Measurements from ENCODE around the gene BTNL2. TPM values are rescaled to one million over a fixed set of nuclear protein-coding genes. Genes with fewer than 3 reads are reported as not detected.

BTNL2 gene, protein sequence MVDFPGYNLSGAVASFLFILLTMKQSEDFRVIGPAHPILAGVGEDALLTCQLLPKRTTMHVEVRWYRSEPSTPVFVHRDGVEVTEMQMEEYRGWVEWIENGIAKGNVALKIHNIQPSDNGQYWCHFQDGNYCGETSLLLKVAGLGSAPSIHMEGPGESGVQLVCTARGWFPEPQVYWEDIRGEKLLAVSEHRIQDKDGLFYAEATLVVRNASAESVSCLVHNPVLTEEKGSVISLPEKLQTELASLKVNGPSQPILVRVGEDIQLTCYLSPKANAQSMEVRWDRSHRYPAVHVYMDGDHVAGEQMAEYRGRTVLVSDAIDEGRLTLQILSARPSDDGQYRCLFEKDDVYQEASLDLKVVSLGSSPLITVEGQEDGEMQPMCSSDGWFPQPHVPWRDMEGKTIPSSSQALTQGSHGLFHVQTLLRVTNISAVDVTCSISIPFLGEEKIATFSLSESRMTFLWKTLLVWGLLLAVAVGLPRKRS
- not detected for total RNA-seq

DNA sequence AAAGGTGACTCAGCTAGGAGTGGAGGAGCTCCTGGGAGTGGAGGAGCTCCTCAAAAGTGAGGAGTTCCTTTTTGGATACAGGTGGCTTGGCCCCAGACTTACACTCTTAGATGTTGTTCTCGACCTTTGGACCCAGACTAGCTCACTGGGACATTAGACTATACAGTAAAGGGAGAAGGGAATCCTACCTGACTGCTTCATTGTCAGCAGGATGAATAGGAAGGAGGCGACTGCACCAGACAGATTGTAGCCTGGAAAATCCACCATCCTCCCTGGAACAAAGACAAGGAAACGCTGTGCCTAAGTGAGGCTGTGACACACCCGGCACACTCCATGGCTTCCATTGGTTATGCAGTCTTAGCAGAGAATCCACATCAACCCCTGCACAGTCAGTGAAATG is at the start of gene BTNL2:
TSS of gene BTNL2 (minus strand) at position 325 of the 400 bp plus-strand sequence. CDS start at position 267, 58 bp downstream.
- TF ChIP-seq, protein P1, sequence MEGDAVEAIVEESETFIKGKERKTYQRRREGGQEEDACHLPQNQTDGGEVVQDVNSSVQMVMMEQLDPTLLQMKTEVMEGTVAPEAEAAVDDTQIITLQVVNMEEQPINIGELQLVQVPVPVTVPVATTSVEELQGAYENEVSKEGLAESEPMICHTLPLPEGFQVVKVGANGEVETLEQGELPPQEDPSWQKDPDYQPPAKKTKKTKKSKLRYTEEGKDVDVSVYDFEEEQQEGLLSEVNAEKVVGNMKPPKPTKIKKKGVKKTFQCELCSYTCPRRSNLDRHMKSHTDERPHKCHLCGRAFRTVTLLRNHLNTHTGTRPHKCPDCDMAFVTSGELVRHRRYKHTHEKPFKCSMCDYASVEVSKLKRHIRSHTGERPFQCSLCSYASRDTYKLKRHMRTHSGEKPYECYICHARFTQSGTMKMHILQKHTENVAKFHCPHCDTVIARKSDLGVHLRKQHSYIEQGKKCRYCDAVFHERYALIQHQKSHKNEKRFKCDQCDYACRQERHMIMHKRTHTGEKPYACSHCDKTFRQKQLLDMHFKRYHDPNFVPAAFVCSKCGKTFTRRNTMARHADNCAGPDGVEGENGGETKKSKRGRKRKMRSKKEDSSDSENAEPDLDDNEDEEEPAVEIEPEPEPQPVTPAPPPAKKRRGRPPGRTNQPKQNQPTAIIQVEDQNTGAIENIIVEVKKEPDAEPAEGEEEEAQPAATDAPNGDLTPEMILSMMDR (IDR thresholded peaks at IDR 0.05) = no peak
- DNase-seq (ENCODE audit: low spot score) = no peak
- no peak for ATAC-seq (ENCODE audit: low FRiP score)

- no peak for DNase-seq (ENCODE audit: low spot score)
- no peak for ATAC-seq (ENCODE audit: low FRiP score)
- TF ChIP-seq, protein P1 (IDR thresholded peaks at IDR 0.05) = no peak
Measured at GRCh38 chr6:32449088-32449736, 42.2 kb upstream of the BTNL2 start.

GRCh38 chr6:32447932-32448331 is 41.0 kb upstream of the BTNL2 start:
- DNase-seq (ENCODE audit: low spot score) (no peak), ATAC-seq (ENCODE audit: low FRiP score) (no peak)
- TF ChIP-seq, protein P1 (IDR thresholded peaks at IDR 0.05) = no peak

- TF ChIP-seq, protein P1 (IDR thresholded peaks at IDR 0.05) = no peak
- no peak for DNase-seq (ENCODE audit: low spot score)
- no peak for ATAC-seq (ENCODE audit: low FRiP score)
Measured at GRCh38 chr6:32445321-32445854, 38.4 kb upstream of the BTNL2 start.

- ATAC-seq (ENCODE audit: low FRiP score) = no peak
- TF ChIP-seq, protein P1 (IDR thresholded peaks at IDR 0.05) = no peak
Measured at GRCh38 chr6:32444433-32444832, 37.5 kb upstream of the BTNL2 start.

DNA sequence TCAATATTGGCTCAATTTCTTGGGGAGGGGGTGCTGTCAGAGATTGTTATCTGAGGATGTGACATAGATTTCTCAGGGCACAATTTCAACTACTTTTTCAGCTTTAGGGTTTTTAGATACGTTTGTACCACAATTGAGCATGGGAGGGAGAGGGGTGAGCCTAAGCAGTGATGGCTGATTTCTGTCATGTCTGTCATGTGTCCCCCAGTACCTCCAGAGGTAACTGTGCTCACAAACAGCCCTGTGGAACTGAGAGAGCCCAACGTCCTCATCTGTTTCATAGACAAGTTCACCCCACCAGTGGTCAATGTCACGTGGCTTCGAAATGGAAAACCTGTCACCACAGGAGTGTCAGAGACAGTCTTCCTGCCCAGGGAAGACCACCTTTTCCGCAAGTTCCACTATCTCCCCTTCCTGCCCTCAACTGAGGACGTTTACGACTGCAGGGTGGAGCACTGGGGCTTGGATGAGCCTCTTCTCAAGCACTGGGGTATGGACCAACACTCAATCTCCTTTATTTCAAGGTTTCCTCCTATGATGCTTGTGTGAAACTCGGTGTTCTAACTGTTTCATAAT is 36.1 kb upstream of the BTNL2 start:
- no peak for ATAC-seq (ENCODE audit: low FRiP score)
- no peak for DNase-seq (ENCODE audit: low spot score)
- TF ChIP-seq, protein P1 (IDR thresholded peaks at IDR 0.05) = no peak

More at GRCh38 chr6:32444433-32444832, 37.5 kb upstream of the BTNL2 start:
- DNase-seq (ENCODE audit: low spot score) = no peak
